ENCODE measurements around the gene MBD2.

MBD2 gene

GRCh38 chr18:54116541-54117257 is 107.8 kb downstream of the MBD2 start:
- no peak for FAIRE-seq

GRCh38 chr18:54112356-54112755 is 112.1 kb downstream of the MBD2 start:
- DNase-seq (ENCODE audit: insufficient read length, low spot score) (no peak), FAIRE-seq (no peak)

More at GRCh38 chr18:54116541-54117257, 107.8 kb downstream of the MBD2 start:
- no peak for DNase-seq (ENCODE audit: insufficient read length, low spot score)

GRCh38 chr18:54109131-54109683 is 115.3 kb downstream of the MBD2 start:
- DNase-seq (ENCODE audit: insufficient read length, low spot score) (no peak), FAIRE-seq (no peak)

- DNase-seq (ENCODE audit: insufficient read length, low spot score) = no peak
- no peak for FAIRE-seq
These were observed 122.3 kb downstream of the MBD2 start for GRCh38 chr18:54102123-54102522.
